ENCODE results near the gene MYCL. TPM values are rescaled to one million over a fixed set of nuclear protein-coding genes. Genes with fewer than 3 reads are reported as not detected.

The MYCL gene
- polyA plus RNA-seq, 3 donors = 24.8 to 84.0 (median 74.7) TPM

GRCh38 chr1:39854738-39855137 lies 47.0 kb downstream of the MYCL start:
- H3K4me1 Mint-ChIP-seq = peaks cover 19% of the 10 kb centered on the region
- no peak overlapping the region for H3K27ac ChIP-seq (ENCODE audit: low read depth in 1 of 2, low read length in 2 of 2)
- WGBS (ENCODE audit: insufficient coverage) = no CpG with 5 or more reads among the region's 8 CpGs
- no peaks in the 10 kb centered on the region for H3K9me3 Mint-ChIP-seq
- peaks cover 0 to 3% (median 0%) of the 10 kb centered on the region in 3 donors for H3K27me3 Mint-ChIP-seq (ENCODE audit: low read depth in 3 of 3)
- no peak for DNase-seq
- H3K4me3 ChIP-seq (replicated peaks in 1 of 3; ENCODE audit: low read depth in 2 of 3, low read length in 3 of 3) = no peak overlapping the region
- H3K4me2 ChIP-seq (replicated peaks; ENCODE audit: extremely low read depth, low read length, poor library complexity, severe bottlenecking) = no peak overlapping the region
- H3K27me3 ChIP-seq (ENCODE audit: control insufficient read depth in 2 of 2, insufficient read depth in 2 of 2, low read length in 2 of 2) = no peaks in the 10 kb centered on the region
- H3K36me3 Mint-ChIP-seq = peaks cover 30 to 37% of the 10 kb centered on the region in 2 donors
- peaks cover 44% of the 10 kb centered on the region for H3K79me2 ChIP-seq (ENCODE audit: insufficient read depth, low read length)
- TF ChIP-seq, protein P1, sequence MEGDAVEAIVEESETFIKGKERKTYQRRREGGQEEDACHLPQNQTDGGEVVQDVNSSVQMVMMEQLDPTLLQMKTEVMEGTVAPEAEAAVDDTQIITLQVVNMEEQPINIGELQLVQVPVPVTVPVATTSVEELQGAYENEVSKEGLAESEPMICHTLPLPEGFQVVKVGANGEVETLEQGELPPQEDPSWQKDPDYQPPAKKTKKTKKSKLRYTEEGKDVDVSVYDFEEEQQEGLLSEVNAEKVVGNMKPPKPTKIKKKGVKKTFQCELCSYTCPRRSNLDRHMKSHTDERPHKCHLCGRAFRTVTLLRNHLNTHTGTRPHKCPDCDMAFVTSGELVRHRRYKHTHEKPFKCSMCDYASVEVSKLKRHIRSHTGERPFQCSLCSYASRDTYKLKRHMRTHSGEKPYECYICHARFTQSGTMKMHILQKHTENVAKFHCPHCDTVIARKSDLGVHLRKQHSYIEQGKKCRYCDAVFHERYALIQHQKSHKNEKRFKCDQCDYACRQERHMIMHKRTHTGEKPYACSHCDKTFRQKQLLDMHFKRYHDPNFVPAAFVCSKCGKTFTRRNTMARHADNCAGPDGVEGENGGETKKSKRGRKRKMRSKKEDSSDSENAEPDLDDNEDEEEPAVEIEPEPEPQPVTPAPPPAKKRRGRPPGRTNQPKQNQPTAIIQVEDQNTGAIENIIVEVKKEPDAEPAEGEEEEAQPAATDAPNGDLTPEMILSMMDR (IDR thresholded peaks at IDR 0.05) = no peak
- H2AFZ ChIP-seq (ENCODE audit: insufficient read depth, low read depth, low read length, poor library complexity, severe bottlenecking) = no peak overlapping the region
- H3K9me3 ChIP-seq (replicated peaks in 1 of 2; ENCODE audit: control insufficient read depth in 1 of 2, insufficient read depth in 1 of 2, low read length in 2 of 2) = no peaks in the 10 kb centered on the region
- H3K4me1 ChIP-seq (ENCODE audit: control insufficient read depth in 1 of 2, insufficient read depth in 2 of 2, low read length in 2 of 2) = peaks cover 13 to 16% of the 10 kb centered on the region in 2 donors
- no peak overlapping the region for H3K9ac ChIP-seq (ENCODE audit: insufficient read depth, low read length, poor library complexity, severe bottlenecking)
- H4K20me1 ChIP-seq (ENCODE audit: insufficient read depth, low read length) = no peaks in the 10 kb centered on the region
- intact Hi-C loops (cut with micrococcal nuclease) = no loop called here
- H3K36me3 ChIP-seq (replicated peaks in 1 of 2; ENCODE audit: control insufficient read depth in 1 of 2, insufficient read depth in 2 of 2, low read length in 2 of 2) = peaks cover 18 to 46% of the 10 kb centered on the region in 2 donors
- H3K4me3 Mint-ChIP-seq = no peak overlapping the region
- no peak overlapping the region for H3K27ac Mint-ChIP-seq

DNA sequence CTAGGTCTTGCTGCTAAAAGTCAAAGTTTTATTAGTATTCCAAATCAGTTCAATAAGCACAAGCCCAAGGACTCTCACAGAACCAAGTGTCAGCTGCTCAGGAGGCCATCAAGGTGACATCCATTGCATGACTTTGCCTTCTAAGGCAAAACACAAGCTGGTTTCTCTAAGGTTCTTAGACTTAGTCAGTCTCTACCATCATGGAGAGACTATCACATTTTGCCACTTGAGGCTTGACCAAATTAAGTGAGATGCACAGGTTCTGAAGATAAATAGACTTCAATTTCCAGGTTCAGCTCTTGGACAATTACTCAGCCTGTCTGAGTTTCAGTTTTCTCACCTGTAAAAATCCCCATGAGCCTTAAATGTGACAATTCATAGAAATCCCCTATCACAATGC lies 47.4 kb downstream of the MYCL start:
- Histone ChIP-seq H3K36me3 (replicated peaks in 1 of 2; ENCODE audit: control insufficient read depth in 1 of 2, insufficient read depth in 2 of 2, low read length in 2 of 2) (peaks cover 20 to 50% of the 10 kb centered on the region in 2 donors), H3K9me3 (replicated peaks in 1 of 2; ENCODE audit: control insufficient read depth in 1 of 2, insufficient read depth in 1 of 2, low read length in 2 of 2) (no peaks in the 10 kb centered on the region), H3K4me3 (replicated peaks in 1 of 3; ENCODE audit: low read depth in 2 of 3, low read length in 3 of 3) (no peak overlapping the region), H3K27me3 (ENCODE audit: control insufficient read depth in 2 of 2, insufficient read depth in 2 of 2, low read length in 2 of 2) (no peaks in the 10 kb centered on the region), H4K20me1 (ENCODE audit: insufficient read depth, low read length) (no peaks in the 10 kb centered on the region), H3K4me1 (ENCODE audit: control insufficient read depth in 1 of 2, insufficient read depth in 2 of 2, low read length in 2 of 2) (peaks cover 13 to 16% of the 10 kb centered on the region in 2 donors), H3K9ac (ENCODE audit: insufficient read depth, low read length, poor library complexity, severe bottlenecking) (no peak overlapping the region), H3K79me2 (ENCODE audit: insufficient read depth, low read length) (peaks cover 39% of the 10 kb centered on the region), H3K27ac (ENCODE audit: low read depth in 1 of 2, low read length in 2 of 2) (no peak overlapping the region), H2AFZ (ENCODE audit: insufficient read depth, low read depth, low read length, poor library complexity, severe bottlenecking) (no peak overlapping the region), H3K4me2 (replicated peaks; ENCODE audit: extremely low read depth, low read length, poor library complexity, severe bottlenecking) (no peak overlapping the region)
- H3K4me3 Mint-ChIP-seq = no peak overlapping the region
- H3K36me3 Mint-ChIP-seq = peaks cover 34 to 39% of the 10 kb centered on the region in 2 donors
- TF ChIP-seq, protein P1 (IDR thresholded peaks at IDR 0.05) = no peak
- no peaks in the 10 kb centered on the region for H3K9me3 Mint-ChIP-seq
- H3K27ac Mint-ChIP-seq = no peak overlapping the region
- DNase-seq = no peak
- H3K27me3 Mint-ChIP-seq (ENCODE audit: low read depth in 3 of 3) = peaks cover 0 to 3% (median 0%) of the 10 kb centered on the region in 3 donors
- H3K4me1 Mint-ChIP-seq = peaks cover 19% of the 10 kb centered on the region
- intact Hi-C loops (cut with micrococcal nuclease) = no loop called here
